ENCODE measurements around the gene MED9.

Gene MED9

DNA sequence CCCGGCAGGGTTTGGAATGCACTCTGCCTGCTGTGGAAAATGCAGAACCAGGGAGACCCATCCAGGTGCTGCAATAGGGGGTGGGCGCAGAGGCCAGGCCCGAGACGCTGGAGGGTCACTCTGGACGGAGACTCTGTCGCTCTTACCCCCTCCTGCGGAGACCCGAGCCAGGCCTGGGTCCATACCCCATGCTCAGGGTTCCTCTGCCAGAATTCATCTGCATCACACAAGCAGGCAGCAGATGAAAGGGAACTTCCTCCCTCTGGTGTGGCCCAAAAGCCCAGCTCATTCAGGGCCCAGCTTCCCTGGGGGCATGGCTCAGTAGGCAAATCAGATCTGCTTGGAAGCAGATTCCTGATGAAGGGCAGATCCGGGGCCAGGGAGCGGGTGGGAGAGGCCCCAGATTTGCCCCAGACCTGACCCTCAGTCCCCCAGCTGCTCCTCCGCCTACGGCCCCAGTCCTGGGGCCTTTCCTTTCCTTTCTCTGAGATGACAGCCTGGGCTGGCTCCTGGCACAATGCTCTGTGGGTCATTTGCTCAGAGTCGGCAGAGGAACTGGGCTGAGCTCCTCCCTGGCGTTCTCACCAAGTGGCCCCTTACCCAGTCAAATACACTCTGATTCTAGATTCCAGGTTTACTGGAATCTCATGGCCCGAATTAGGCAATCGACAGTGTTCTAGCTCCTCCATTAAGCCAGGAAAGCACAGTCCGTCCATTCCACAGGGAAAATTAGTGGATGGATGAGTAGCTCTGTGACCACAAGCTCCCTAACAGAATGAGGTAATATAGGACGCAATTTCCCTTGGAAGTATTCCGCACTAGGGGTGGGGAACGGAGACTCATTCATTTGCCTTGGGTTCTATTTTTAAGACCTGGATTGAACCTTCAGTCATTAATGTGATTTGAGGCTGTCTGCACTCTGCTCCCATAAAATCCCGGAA is 38.5 kb downstream of the MED9 start:
- DNase-seq (ENCODE audit: low read depth, low spot score) = peak; percentile 90

DNA sequence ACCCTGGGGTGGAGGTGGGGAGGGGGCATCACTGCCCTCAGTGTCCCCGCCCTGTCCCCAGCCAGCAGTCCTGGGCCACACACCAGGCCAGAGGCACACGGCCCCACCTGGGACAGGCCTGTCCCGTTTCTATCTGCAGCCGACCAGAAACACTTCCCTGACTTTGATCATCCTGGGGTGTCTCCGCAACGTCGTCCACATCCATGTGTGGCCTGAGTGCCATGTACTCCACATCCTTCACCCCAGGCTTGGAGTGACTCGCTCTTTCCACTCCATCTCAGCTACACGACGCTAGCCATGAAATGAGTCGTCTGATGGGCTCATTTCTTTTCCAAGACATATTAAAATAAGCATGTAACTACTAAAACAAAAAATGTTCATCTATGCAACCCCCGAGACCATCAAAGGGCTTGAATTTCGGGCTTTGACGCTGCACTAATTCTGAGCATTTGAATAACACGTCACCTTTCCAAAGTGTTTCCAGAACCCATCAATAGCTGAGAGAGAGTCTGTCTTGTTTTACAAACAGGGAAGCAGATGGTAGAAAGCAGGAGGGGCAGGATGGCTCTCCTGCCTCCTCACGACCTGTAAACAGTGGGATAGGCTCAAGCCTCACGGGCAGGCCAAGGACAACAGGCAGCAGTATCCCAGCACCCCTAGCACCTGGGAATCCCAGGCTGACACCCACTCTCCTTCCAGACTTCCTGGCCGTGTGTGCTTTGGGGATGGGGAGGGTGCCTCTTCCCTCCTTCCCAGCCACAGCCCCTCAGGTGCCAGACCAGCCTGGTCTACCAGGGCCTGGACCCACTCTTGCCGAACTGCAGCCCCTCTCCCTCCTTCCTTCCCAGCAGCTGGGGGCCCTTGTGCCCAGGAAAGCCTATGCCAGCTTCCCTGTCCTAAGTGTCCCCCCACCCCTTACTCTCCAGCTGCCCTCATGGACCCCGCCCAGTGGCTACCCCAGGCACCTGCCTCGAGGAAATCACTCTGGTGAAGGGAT is 39.4 kb downstream of the MED9 start:
- peak; percentile 71 for DNase-seq (ENCODE audit: low read depth, low spot score)

DNA sequence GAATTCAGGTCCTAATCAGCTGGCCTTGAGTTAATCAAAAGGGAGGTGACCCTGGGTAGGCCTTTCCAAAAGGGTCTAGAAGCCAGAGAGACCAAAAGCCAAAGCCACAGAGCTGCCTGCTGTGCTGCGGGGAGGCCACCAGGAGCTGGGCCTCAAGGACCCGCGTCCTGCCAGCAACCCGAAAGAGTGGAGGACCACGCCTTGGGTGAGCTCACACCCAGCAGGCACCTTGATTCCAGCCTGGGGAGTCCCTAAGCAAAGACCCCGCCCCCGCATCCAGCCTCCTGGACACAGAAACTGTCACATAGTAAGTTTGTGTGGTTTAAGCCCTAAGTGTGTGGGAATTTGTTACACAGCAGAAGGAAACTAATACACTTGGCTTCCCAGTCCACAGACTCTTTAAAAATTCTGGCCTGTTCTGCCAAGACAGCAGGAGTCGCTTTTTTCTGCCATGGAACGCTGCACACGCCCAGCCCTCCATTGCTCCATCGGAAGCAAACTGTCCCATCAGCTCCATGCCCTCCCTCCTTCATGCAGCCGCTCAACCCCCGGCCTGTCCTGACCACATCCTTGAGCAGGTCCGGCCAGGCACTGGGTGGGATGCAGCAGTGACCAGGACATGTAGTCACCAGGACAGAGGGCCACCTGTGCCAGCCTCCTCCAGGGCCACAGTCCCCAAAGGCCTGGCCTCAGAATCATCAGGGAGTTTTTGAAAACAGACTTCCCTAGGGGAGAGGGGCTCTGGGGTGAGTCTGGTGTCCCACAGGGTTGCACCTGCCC is 40.3 kb downstream of the MED9 start:
- no peak for DNase-seq (ENCODE audit: low read depth, low spot score)

DNA sequence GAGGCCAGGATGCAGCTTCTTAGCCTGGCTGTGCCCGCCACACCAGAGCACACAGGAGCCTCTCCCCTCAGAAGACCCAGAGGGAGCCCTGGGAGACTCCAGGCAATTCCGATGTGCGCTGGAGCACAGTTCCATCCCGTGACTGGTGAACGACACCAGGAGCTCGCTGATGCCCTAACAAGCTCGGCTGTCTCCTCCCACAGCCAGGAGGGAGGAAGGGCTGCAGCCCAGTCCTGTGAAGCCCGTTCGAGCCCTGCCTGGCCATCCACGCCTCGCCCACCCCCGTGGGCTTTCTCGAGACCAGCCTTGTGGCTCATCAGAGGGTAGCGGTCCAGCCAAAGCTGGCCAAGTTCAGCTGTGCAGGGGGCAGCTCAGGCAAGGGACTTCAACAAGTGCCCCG is 41.2 kb downstream of the MED9 start:
- DNase-seq (ENCODE audit: low read depth, low spot score) = no peak

DNA sequence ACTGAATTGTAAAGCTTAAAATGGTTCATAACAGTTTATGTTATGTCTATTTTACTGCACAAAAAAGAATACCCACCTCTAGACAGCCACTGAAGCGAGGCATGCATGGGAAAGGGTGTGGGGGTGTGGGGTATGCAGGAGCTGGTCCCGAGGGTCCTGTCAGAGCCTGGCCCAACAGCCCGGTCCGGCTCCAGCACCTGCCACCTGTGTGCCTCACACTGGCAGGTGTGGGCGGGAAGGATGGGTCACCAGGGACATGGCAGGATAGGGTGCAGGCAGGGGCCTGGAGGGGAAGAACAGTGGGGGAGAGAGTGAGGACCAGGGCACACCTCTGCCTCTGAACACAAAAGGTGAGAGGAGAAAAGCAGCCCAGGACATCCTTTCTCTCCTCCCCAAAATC is 42.2 kb downstream of the MED9 start:
- DNase-seq (ENCODE audit: low read depth, low spot score) = no peak

DNA sequence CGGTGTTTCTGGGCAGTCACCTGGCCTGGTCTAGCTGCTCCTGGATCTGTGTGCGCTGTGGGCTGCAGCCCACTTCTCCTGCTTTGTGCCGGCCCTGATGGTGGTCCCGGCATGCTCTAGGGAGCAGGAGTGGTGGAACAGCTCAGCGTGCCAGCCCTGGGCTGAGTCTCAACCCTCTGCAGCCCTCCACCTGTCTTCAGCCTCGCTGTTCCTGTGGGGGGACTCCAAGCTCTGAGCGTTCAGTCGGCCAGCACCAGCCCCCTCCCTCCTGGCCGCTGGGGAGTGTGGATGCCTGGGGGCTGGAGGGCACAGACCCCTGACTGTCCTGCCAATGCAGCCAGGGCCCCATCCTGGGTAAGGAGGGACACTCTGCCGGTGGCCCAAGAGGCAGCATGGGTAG is 43.1 kb downstream of the MED9 start:
- DNase-seq (ENCODE audit: low read depth, low spot score) = no peak

DNA sequence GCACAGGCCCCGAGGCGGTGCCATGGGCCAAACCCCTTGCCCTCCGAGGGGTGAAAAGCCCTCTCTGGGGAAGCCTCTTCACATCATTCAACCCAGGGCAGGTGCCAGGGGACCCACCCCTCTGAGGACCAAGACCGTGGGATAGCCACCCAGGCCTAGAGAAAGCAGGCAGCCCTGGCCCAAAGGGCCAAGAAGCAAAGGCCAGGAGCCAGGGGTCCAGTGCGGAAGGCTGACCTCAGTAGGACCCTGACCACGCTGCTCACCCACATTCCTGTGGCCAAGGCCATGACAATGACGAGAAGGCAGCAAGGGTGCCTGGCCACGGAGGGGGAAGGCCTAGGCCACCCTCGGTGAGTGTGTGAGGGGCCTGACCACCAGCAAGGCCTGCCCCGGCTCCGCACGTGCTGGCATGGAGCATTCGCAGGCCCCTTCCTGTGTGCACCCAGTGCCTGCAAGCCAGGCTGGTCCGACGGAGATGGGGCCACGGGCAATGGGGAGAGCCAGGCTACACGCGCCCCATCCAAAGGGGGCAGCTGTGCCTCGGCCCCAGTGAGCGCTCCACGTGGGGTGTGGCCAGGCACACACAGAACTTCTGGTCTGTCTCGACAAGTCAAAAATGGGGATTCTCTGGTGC is 43.9 kb downstream of the MED9 start:
- no peak for DNase-seq (ENCODE audit: low read depth, low spot score)

DNA sequence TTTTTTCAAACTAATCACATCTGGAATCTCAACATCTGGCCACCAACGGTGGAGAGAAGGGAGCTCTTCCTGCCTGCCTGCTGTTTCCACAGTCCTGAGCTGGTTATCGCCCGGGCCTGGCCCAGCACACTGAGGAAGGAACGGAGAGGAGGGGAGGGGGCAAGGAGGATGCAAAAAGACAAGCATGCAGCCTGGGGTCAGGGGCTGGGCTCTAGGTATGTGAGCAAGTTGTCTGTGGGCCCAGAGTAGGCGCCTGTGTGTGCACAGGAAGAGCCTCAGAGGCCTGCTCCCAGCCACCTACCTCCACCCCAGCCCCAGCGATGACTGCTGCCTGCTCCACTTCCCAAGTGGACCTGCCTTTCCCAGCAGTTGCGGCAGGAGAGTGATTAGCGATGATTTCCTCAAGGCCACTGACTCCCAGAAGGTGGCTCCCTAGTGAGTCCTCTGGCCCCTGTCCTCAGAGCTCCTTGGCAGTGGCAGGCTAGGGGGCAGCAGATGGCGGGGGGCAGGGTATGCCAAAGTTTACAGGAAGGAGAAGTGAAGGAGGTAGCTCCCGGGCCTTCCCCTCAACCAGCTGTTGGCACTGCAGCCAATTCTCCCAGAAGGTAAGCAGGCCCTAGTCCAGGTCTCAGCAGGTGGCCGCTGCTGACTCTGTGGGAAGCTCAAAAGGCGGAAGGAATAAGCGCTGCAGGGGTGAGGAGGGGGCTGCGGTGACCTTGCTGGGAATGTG is 46.4 kb downstream of the MED9 start:
- peak; percentile 55 for DNase-seq (ENCODE audit: low read depth, low spot score)

DNA sequence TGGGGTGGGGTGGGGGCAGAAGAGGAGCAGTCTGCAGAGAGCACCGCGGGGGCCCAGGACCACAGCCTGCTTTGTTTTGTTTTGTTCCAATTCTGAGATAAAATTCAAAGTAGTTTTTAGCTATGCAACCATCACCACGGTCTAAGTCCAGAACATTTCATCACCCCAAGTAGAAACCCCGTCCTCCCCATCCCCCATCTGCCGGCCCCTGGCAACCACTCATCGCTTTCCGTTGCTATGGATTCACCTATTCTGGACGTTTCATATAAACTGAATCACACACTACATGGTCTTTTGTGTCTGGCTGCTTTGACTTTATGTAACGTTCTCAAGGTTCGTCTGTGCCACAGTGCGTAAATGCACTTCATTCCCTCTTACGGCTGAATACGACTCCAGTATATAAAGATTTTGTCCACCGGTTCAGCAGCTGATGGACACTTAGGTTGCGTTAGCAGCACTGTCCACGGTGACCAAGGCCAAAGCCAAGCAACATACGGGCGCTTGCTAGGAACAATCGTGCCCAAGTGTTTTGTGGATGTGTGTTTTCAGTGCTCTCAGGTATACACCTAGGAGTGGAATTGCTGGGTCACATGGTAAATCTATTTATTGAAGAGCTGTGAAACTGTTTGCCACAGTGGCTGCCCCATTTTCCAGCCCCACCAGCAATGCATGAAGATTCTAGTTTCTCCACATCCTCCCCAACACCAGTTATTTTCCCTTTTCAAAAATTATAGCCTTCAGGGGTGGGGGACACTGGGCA is 47.1 kb downstream of the MED9 start:
- DNase-seq (ENCODE audit: low read depth, low spot score) = no peak

DNA sequence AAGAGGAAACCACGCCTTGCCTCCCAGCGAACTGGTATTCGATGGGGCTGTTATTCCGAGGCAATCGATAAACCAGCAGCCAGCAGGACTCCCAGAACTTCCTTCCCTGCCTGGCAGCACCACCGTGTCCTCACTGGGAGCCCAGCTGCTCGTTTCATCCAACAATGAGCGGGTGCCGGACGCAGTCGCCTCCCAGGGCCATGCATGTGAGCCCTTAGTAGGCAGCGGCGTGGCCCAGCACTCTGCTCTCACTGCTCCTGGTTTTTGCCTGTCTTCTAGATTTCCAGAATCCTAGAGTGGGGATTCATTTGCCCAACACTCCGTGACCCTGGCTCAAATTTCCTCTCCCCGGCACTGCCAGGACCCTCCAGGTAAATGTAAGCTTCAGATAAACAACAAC is 48.5 kb downstream of the MED9 start:
- no peak for DNase-seq (ENCODE audit: low read depth, low spot score)

DNA sequence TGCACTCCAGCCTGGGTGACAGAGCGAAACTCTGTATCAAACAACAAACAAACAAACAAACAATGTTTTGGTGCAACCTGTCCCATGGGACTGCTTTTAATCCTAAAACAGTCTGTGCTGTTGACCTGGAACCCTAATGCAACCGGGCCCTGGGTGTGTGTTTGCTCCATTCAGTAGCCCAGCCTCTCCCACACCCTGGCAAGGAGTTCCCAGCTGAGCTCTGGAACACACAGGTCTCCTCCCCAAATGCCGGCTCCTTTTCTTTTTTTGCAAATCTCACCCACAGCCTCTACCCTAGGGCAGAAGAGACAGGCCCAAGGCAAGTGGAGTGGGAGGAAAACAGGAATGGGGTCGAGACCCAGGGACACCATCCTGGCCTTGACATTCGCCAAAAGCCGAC is 49.2 kb downstream of the MED9 start:
- no peak for DNase-seq (ENCODE audit: low read depth, low spot score)

DNA sequence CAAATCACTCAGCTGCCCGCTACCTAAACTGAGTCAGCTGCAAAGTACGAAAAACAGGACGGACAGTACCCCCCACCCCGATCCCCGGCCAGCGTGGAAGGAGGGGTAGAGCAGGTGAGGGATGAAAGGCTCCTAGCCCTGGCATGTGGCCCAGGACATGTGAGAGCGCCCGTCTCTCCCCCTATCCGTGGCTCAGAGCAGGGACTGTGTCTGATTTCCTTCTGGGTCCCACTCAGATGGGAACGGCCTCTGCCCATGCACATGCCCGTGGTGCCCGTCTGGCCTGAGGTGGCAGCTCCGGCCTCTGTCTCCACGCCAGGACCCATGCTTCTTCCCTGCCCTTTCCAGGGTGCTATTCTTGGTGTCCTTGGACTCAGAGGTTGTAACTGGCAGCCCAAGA is 49.6 kb downstream of the MED9 start:
- no peak for DNase-seq (ENCODE audit: low read depth, low spot score)

DNA sequence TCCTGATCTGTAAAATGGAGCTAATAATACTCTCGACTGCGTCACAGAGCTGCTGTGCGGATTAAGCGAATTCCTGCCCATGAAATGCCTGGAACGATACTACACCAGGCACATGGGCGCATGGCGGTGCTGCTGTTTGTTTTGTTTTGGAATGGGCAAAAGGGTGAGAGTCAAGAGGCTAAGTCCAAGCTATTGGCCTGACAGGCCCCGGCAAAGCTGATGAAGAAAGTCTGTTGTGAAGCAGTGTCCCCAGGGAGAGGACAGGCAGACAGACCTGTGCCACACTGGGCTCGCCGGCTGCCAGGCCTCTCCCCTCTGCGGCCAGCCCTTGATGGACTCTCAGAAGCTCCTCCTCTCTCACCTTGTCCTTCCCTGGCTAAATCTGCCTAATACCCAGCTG is 50.7 kb downstream of the MED9 start:
- DNase-seq (ENCODE audit: low read depth, low spot score) = no peak

DNA sequence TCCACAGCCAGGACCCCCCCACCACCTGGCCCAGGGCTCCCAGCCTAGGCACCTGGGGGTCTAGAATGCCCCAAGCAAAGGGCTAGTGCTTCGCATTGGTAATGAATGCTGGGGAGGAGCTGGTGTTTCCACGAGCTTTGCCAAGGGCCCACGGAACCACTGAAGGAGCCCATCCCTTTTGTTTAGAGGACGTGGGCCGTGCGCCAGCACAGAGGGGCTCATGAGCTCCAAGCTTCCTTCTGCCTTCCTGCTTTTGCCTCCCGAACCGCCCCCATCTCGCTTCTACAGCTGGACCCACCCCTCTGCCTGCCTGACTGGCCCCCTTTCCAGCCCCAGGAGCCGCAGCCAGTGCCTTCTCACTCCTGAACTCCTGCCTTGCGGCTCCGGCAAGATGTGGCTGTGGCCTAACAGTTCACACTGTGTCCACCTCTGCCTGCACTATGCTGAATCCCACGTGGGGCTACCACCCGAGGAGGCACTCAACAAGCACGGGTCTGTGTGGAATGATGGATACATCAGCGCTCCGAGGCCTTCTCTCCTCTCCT is 51.2 kb downstream of the MED9 start:
- DNase-seq (ENCODE audit: low read depth, low spot score) = no peak

DNA sequence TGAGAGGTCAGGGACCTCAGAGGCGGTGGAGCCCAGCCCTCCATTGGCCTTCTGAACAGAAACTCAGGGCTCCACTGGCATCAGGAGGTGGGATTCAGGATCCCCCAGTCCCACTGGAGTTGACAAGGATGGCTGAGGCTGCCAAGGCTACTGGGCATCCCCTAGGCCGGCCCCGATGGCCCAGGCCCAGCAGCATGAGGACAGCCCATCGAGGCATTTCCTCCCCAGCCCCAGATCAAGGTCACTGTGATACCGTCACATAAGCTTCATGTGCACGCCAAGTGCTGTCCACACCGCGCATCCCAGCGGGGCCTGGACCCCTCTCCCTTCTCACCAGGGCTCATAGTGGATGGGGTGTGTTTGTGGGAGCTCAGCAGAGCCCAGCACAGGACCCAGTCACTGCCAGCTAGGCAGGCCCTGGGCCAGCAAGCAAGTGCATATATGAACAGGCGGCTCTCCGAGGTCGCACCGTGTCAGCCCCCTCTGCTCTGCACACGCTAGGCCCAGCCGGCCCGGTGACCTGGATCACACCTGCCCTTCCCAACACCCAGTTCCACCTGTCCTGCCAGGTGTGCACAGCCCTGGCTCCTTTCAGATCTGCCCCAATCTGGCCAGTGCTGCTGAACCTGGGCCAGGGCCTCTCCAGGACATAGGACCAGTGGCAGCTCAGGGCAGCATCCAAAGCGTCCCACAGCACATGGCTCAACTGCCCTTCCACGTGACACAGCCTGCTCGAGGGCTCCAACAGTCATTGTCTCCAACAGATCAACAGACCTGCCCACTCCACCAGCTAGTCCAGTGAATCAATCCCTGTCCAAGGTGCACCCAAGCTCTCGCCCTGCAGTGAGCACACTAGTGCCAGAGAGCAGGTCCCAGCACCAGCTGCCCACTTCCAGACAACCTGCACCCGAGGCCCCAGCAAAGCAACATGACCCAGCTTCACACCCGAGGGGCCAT is 52.2 kb downstream of the MED9 start:
- DNase-seq (ENCODE audit: low read depth, low spot score) = no peak

DNA sequence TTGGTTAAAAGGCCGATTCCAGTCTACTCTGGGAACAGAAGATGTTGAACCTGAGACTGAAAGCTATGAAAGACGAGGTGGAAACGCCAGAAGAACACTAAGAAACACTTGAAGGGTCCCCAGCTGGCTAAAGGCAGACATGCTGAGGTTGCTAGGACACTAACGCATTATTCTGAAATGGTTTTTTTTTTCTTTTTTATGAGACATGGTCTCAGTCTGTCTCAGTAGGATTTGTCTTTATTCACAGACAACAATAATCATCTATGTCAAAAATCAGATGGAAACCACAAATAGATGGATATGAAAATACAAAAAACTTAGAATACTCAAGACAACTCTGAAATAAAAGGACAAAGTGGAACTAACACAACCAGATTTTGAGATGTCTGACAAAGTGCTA is 54.4 kb downstream of the MED9 start:
- no peak for DNase-seq (ENCODE audit: low read depth, low spot score)

DNA sequence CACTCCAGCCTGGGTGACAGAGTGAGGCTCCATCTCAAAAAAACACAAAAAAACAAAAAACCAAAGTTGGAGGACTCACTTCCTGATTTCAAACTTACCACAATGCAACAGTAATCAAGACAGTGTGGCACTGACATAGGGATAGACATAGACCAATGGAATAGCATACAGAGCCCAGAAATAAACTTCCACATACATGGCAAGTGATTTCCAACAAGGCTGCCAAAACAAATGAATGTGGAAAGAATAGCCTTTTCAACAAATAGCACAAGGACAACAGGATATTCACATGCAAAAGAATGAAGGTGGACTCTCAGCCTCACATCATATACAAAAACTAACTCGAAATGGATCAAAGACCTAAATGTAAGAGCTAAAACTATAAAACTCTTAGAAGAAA is 56.2 kb downstream of the MED9 start:
- DNase-seq (ENCODE audit: low read depth, low spot score) = no peak

DNA sequence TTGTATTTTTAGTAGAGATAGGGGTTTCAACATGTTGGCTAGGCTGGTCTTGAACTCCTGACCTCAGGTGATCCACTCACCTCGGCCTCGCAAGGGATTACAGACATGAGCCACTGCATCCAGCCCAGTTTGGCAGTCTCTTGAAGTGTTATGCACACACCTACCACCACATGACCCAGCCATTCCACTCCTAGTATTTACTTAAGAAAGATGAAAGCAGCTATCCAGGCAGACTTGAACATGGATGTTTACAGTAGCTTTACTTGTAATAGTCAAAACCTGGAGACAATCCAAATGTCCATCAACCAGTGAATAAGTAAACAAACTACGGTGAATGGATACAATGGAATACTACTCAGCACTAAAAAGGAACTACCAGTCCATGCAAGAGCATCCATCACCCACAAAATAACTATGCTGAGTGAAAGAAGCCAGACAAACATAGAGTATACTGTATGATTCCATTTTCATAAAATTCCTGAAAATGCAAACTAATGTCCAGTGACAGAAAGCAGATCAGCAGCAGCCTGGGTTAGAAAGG is 57.2 kb downstream of the MED9 start:
- no peak for DNase-seq (ENCODE audit: low read depth, low spot score)
